Peyer's patch (tissue), 4 donors: Measurements from ENCODE around the gene CRAMP1. TPM values are rescaled to one million over a fixed set of nuclear protein-coding genes. Genes with fewer than 3 reads are reported as not detected.

ENCODE experiments used
- DNase-seq, 3 donors: peaks; one replicate each; pipeline ENCODE4 v3.0.0-alpha.2; 2017 to 2019
- H3K27ac ChIP-seq, 4 donors: fragments of 200-600 bp; sonication (generic); one replicate each; pipeline ENCODE4 v1.5.1; 2016 to 2019
- H3K27me3 ChIP-seq, 2 donors: fragments of 200-600 bp; sonication (generic); one replicate each; pipeline ENCODE4 v1.5.1; 2019
- H3K36me3 ChIP-seq, 3 donors: fragments of 200-600 bp; sonication (generic); one replicate each; pipeline ENCODE4 v1.5.1; 2016 to 2019
- H3K4me1 ChIP-seq, 4 donors: fragments of 200-600 bp; sonication (generic); one replicate each; pipeline ENCODE4 v1.5.1; 2016 to 2019
- H3K4me3 ChIP-seq, 4 donors: fragments of 200-600 bp; sonication (generic); 1 replicate in 3 of 4; 2 replicates in 1 of 4; pipeline ENCODE4 v1.5.1; 2016 to 2019; ENCODE audit warnings: mild to moderate bottlenecking in 1 of 4
- H3K9me3 ChIP-seq, 4 donors: fragments of 200-600 bp; sonication (generic); one replicate each; pipeline ENCODE4 v1.5.1; 2016 to 2019; ENCODE audit warnings: mild to moderate bottlenecking in 1 of 4
- POLR2A ChIP-seq, 2 donors: fragments of 450-650 bp; IDR thresholded peaks; one replicate each; pipeline ENCODE4 v1.5.1; 2017; ENCODE audit warnings: antibody characterized with exemption in 2 of 2, mild to moderate bottlenecking in 2 of 2, moderate library complexity in 2 of 2
- total RNA-seq, 4 donors: library from RNA; depleted of rRNA; stranded (reverse); fragments of >200 nt; gene quantifications; one replicate each; pipeline ENCODE4 v1.1.0, GENCODE V29; 2016
- TF ChIP-seq, protein P1 (sequence below), 6 experiments: fragments of 450-650 bp in 4 of 6; fragments of 200-600 bp in 2 of 6; sonication (generic) in 1 of 6; IDR thresholded peaks; one replicate each; pipeline ENCODE4 v1.5.1; 2017 to 2019; ENCODE audit warnings: antibody characterized with exemption in 6 of 6, mild to moderate bottlenecking in 3 of 6, moderate library complexity in 1 of 6

Gene CRAMP1
- total RNA-seq, 4 donors from 2014 or later, result 16.5 to 37.1 (median 20.0) TPM

- Histone ChIP-seq H3K4me1 (peaks cover 0 to 27% (median 21%) of the 10 kb centered on the region in 4 donors), H3K36me3 (no peaks in the 10 kb centered on the region)
- DNase-seq, result peak; percentile 79 to 96 (median 96)
These were observed 1.9 kb upstream of the CRAMP1 start for GRCh38 chr16:1610071-1610898.

GRCh38 chr16:1610899-1611632, 1.1 kb upstream of the CRAMP1 start:
- TF ChIP-seq, protein P1, sequence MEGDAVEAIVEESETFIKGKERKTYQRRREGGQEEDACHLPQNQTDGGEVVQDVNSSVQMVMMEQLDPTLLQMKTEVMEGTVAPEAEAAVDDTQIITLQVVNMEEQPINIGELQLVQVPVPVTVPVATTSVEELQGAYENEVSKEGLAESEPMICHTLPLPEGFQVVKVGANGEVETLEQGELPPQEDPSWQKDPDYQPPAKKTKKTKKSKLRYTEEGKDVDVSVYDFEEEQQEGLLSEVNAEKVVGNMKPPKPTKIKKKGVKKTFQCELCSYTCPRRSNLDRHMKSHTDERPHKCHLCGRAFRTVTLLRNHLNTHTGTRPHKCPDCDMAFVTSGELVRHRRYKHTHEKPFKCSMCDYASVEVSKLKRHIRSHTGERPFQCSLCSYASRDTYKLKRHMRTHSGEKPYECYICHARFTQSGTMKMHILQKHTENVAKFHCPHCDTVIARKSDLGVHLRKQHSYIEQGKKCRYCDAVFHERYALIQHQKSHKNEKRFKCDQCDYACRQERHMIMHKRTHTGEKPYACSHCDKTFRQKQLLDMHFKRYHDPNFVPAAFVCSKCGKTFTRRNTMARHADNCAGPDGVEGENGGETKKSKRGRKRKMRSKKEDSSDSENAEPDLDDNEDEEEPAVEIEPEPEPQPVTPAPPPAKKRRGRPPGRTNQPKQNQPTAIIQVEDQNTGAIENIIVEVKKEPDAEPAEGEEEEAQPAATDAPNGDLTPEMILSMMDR (IDR thresholded peaks at IDR 0.05), result no peak
- no peak for TF ChIP-seq POLR2A (IDR thresholded peaks at IDR 0.05)
- no peak for DNase-seq
- no peaks in the 10 kb centered on the region for H3K36me3 ChIP-seq
- no peaks in the 10 kb centered on the region for H3K9me3 ChIP-seq
- peaks cover 0 to 33% (median 21%) of the 10 kb centered on the region in 4 donors for H3K4me1 ChIP-seq
- peak overlapping the region; percentile 59 to 95 (median 79) for H3K4me3 ChIP-seq
- H3K27me3 ChIP-seq, result no peaks in the 10 kb centered on the region
- H3K27ac ChIP-seq, result peak overlapping the region; percentile 79 to 86 (median 84)

More at GRCh38 chr16:1610071-1610898, 1.9 kb upstream of the CRAMP1 start:
- no peaks in the 10 kb centered on the region for H3K27me3 ChIP-seq
- TF ChIP-seq, protein P1 (IDR thresholded peaks at IDR 0.05), result peak in 1 of 6 experiments; percentile 9
- no peak for TF ChIP-seq POLR2A (IDR thresholded peaks at IDR 0.05)
- no peaks in the 10 kb centered on the region for H3K9me3 ChIP-seq
- peak overlapping the region; percentile 79 to 86 (median 84) for H3K27ac ChIP-seq
- H3K4me3 ChIP-seq, result peak overlapping the region; percentile 59 to 95 (median 79)

- H3K4me1 ChIP-seq, result peaks cover 0 to 33% (median 21%) of the 10 kb centered on the region in 4 donors
- H3K27ac ChIP-seq, result peak overlapping the region in 3 of 4 donors; percentile 55 to 86 (median 85)
These were observed 1.1 kb downstream of the CRAMP1 start for GRCh38 chr16:1613211-1613622.

GRCh38 chr16:1613728-1614455, 1.7 kb downstream of the CRAMP1 start:
- peak in 1 of 3 donors; percentile 52 for DNase-seq
- TF ChIP-seq, protein P1 (IDR thresholded peaks at IDR 0.05), result no peak
- no peak for TF ChIP-seq POLR2A (IDR thresholded peaks at IDR 0.05)
- no peaks in the 10 kb centered on the region for H3K27me3 ChIP-seq
- peaks cover 0 to 20% (median 0%) of the 10 kb centered on the region in 3 donors for H3K36me3 ChIP-seq
- H3K9me3 ChIP-seq, result no peaks in the 10 kb centered on the region
- H3K27ac ChIP-seq, result peak overlapping the region in 1 of 4 donors; percentile 34
- peak overlapping the region; percentile 64 to 96 (median 92) for H3K4me3 ChIP-seq
- peaks cover 0 to 33% (median 21%) of the 10 kb centered on the region in 4 donors for H3K4me1 ChIP-seq

More at GRCh38 chr16:1613211-1613622, 1.1 kb downstream of the CRAMP1 start:
- Histone ChIP-seq H3K9me3 (no peaks in the 10 kb centered on the region), H3K36me3 (peaks cover 0 to 13% (median 0%) of the 10 kb centered on the region in 3 donors), H3K27me3 (no peaks in the 10 kb centered on the region), H3K4me3 (peak overlapping the region; percentile 64 to 96 (median 92))
- DNase-seq, result no peak
- TF ChIP-seq, protein P1 (IDR thresholded peaks at IDR 0.05), result no peak
- no peak for TF ChIP-seq POLR2A (IDR thresholded peaks at IDR 0.05)
